Astrocyte (in vitro differentiated cells and primary cell): ENCODE measurements around the gene NRG3.

ENCODE experiments used
- EZH2 ChIP-seq: IDR thresholded peaks from 2 replicates; pipeline ENCODE4 v1.6.1; 2012; ENCODE audit warnings: mild to moderate bottlenecking, low read length, inconsistent platforms; ENCODE audit not compliant: insufficient read depth
- TF ChIP-seq, protein P1 (sequence below): IDR thresholded peaks from 2 replicates; pipeline ENCODE4 v1.5.1; 2011; ENCODE audit warnings: low read depth, mild to moderate bottlenecking, inconsistent platforms, low read length, moderate library complexity; ENCODE audit not compliant: insufficient read depth

DNA sequence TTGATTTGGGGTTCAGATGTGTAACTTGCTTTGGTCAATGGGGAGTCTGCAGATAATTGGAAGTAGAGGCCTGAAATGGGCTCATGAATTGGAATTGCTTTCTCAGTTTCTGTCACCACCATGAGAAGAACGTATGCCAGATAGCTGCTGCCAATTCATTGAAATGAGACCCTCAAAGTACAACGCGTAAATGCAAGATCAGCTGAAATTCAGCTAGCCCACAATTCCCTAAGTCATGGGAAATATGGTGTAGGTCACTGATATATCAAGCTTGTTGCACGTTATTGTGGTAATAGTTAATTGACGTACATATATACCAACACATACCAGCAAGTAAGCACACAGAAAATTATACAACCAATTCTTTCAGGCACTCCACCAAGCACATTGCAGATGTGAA is 520.0 kb downstream of the NRG3 start:
- TF ChIP-seq, protein P1, sequence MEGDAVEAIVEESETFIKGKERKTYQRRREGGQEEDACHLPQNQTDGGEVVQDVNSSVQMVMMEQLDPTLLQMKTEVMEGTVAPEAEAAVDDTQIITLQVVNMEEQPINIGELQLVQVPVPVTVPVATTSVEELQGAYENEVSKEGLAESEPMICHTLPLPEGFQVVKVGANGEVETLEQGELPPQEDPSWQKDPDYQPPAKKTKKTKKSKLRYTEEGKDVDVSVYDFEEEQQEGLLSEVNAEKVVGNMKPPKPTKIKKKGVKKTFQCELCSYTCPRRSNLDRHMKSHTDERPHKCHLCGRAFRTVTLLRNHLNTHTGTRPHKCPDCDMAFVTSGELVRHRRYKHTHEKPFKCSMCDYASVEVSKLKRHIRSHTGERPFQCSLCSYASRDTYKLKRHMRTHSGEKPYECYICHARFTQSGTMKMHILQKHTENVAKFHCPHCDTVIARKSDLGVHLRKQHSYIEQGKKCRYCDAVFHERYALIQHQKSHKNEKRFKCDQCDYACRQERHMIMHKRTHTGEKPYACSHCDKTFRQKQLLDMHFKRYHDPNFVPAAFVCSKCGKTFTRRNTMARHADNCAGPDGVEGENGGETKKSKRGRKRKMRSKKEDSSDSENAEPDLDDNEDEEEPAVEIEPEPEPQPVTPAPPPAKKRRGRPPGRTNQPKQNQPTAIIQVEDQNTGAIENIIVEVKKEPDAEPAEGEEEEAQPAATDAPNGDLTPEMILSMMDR, result no peak
- no peak for TF ChIP-seq EZH2
